ENCODE measurements around the gene KCNB1.

KCNB1 gene

DNA sequence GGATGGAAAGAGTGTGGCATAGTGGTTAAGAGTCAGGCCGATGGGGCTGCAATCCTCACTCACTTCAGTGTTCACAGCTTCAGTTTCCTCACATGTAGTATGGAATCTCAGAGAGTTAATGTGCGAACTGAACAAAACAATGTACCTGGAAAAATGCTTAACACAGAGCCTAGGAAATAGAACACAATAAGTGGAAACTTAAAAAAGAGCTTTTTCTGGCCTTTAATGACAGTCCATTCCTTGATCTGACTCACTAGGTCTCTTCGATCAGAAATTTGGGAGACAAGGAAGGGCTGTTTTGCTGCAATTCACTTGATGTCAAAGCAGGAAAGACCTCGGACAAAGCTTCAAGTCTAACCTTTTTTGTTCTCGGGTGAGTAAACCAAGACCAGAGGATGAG lies 56.1 kb downstream of the KCNB1 start:
- no peak overlapping the region for H3K4ac ChIP-seq (ENCODE audit: low read length)
- no peak overlapping the region for H3K23ac ChIP-seq (ENCODE audit: low read depth, low read length, poor library complexity)
- H3K14ac ChIP-seq (ENCODE audit: low read length), result no peak overlapping the region
- no peak for DNase-seq (ENCODE audit: low spot score)
- no peak overlapping the region for H2BK120ac ChIP-seq (ENCODE audit: low read depth, low read length)
- H3K79me1 ChIP-seq (ENCODE audit: low read depth, low read length), result no peaks in the 10 kb centered on the region
- no peak overlapping the region for H4K91ac ChIP-seq (ENCODE audit: low read depth, low read length, poor library complexity)
- H3K4me2 ChIP-seq (ENCODE audit: insufficient read depth, low read length, poor library complexity, severe bottlenecking), result no peak overlapping the region
- no peak overlapping the region for H2BK12ac ChIP-seq (ENCODE audit: low read length)
- no peaks in the 10 kb centered on the region for H3K27me3 ChIP-seq (ENCODE audit: control insufficient read depth in 3 of 3, insufficient read depth in 3 of 3, low read depth in 1 of 3, low read length in 3 of 3)
- H3K9me3 ChIP-seq (replicated peaks in 1 of 2; ENCODE audit: control insufficient read depth in 2 of 2, insufficient read depth in 1 of 2, low read depth in 1 of 2, low read length in 2 of 2), result peaks cover 0 to 2% of the 10 kb centered on the region in 2 donors
- H3K4me3 ChIP-seq (ENCODE audit: low read length in 2 of 2), result no peak overlapping the region
- no peak overlapping the region for H2BK5ac ChIP-seq (ENCODE audit: low read length)
- no CpG with 5 or more reads among the region's 5 CpGs for WGBS, 2 donors (ENCODE audit: extremely low coverage in 2 of 2, insufficient read length in 2 of 2, insufficient replicate concordance in 1 of 2)
- H3K18ac ChIP-seq (ENCODE audit: low read length), result no peak overlapping the region
- no peak overlapping the region for H2AK5ac ChIP-seq (ENCODE audit: low read depth, low read length)
- H3K4me1 ChIP-seq (ENCODE audit: control insufficient read depth in 2 of 2, insufficient read depth in 1 of 2, low read depth in 1 of 2, low read length in 2 of 2), result peaks cover 0 to 5% of the 10 kb centered on the region in 2 donors
- H3K36me3 ChIP-seq (replicated peaks in 1 of 2; ENCODE audit: control insufficient read depth in 2 of 2, insufficient read depth in 2 of 2, low read length in 2 of 2), result no peaks in the 10 kb centered on the region
- H2BK15ac ChIP-seq (ENCODE audit: low read length), result no peak overlapping the region
- H4K8ac ChIP-seq (ENCODE audit: low read depth, low read length), result no peak overlapping the region
- H2AFZ ChIP-seq (ENCODE audit: low read length), result no peak overlapping the region
- no peak overlapping the region for H3K9ac ChIP-seq (ENCODE audit: low read depth, low read length, poor library complexity)
- H3K27ac ChIP-seq (replicated peaks; ENCODE audit: low read length), result no peak overlapping the region

DNA sequence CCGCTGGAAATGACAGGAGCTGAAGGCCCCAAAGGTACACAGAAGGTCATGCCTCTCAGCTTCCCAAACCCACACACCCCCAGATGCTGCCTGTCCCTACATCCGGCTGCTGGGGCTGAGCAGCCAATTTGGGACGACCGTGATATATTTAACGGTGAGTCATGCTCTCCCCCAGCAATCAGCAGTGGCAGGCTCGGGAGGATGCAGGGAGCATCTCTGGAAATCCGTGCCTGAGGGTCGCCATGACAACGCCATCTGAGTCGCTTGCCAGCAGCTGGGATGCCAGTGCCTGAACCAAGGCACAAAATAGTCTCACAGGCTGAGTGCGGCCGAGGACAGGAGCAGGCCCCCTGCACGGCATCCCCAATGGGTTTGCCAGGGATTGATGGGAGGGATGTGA lies 57.9 kb downstream of the KCNB1 start:
- no peak overlapping the region for H2BK12ac ChIP-seq (ENCODE audit: low read length)
- peaks cover 0 to 5% of the 10 kb centered on the region in 2 donors for H3K4me1 ChIP-seq (ENCODE audit: control insufficient read depth in 2 of 2, insufficient read depth in 1 of 2, low read depth in 1 of 2, low read length in 2 of 2)
- H2BK15ac ChIP-seq (ENCODE audit: low read length), result no peak overlapping the region
- H3K23ac ChIP-seq (ENCODE audit: low read depth, low read length, poor library complexity), result no peak overlapping the region
- H3K4me2 ChIP-seq (ENCODE audit: insufficient read depth, low read length, poor library complexity, severe bottlenecking), result no peak overlapping the region
- H3K79me1 ChIP-seq (ENCODE audit: low read depth, low read length), result no peaks in the 10 kb centered on the region
- H2BK120ac ChIP-seq (ENCODE audit: low read depth, low read length), result no peak overlapping the region
- no peak overlapping the region for H2AK5ac ChIP-seq (ENCODE audit: low read depth, low read length)
- DNase-seq (ENCODE audit: low spot score), result no peak
- peaks cover 0 to 2% of the 10 kb centered on the region in 2 donors for H3K9me3 ChIP-seq (replicated peaks in 1 of 2; ENCODE audit: control insufficient read depth in 2 of 2, insufficient read depth in 1 of 2, low read depth in 1 of 2, low read length in 2 of 2)
- no peak overlapping the region for H2BK5ac ChIP-seq (ENCODE audit: low read length)
- H3K4ac ChIP-seq (ENCODE audit: low read length), result no peak overlapping the region
- no peak overlapping the region for H3K14ac ChIP-seq (ENCODE audit: low read length)
- no peak overlapping the region for H3K4me3 ChIP-seq (ENCODE audit: low read length in 2 of 2)
- H4K8ac ChIP-seq (ENCODE audit: low read depth, low read length), result no peak overlapping the region
- H4K91ac ChIP-seq (ENCODE audit: low read depth, low read length, poor library complexity), result no peak overlapping the region
- no peaks in the 10 kb centered on the region for H3K36me3 ChIP-seq (replicated peaks in 1 of 2; ENCODE audit: control insufficient read depth in 2 of 2, insufficient read depth in 2 of 2, low read length in 2 of 2)
- no peak overlapping the region for H3K9ac ChIP-seq (ENCODE audit: low read depth, low read length, poor library complexity)
- H2AFZ ChIP-seq (ENCODE audit: low read length), result no peak overlapping the region
- no peak overlapping the region for H3K18ac ChIP-seq (ENCODE audit: low read length)
- no peak overlapping the region for H3K27ac ChIP-seq (replicated peaks; ENCODE audit: low read length)
- no peaks in the 10 kb centered on the region for H3K27me3 ChIP-seq (ENCODE audit: control insufficient read depth in 3 of 3, insufficient read depth in 3 of 3, low read depth in 1 of 3, low read length in 3 of 3)
- no CpG with 5 or more reads among the region's 13 CpGs for WGBS, 2 donors (ENCODE audit: extremely low coverage in 2 of 2, insufficient read length in 2 of 2, insufficient replicate concordance in 1 of 2)

DNA sequence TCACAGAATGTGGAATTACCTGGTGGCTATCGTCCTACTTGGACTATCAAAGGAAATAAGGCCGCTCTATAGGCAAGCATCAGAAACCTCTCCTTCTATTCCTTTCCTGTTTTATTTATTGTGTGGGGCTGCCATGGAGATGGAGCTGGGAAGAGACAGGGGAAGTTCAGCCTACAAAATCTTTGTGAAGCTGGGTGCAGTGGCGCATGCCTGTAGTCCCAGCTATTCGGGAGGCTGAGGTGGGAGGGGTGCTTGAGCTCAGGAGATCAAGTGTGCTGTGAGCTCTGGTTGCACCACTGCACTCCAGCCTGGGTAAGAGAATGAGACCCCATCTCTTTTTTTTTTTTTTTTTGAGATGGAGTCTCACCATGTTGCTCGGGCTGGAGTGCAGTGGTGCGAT lies 60.3 kb downstream of the KCNB1 start:
- H2BK12ac ChIP-seq (ENCODE audit: low read length), result no peak overlapping the region
- no peak overlapping the region for H3K14ac ChIP-seq (ENCODE audit: low read length)
- H2BK120ac ChIP-seq (ENCODE audit: low read depth, low read length), result no peak overlapping the region
- peaks cover 0 to 3% (median 0%) of the 10 kb centered on the region in 3 experiments for H3K27me3 ChIP-seq (ENCODE audit: control insufficient read depth in 3 of 3, insufficient read depth in 3 of 3, low read depth in 1 of 3, low read length in 3 of 3)
- H3K4me1 ChIP-seq (ENCODE audit: control insufficient read depth in 2 of 2, insufficient read depth in 1 of 2, low read depth in 1 of 2, low read length in 2 of 2), result peaks cover 0 to 5% of the 10 kb centered on the region in 2 donors
- H4K8ac ChIP-seq (ENCODE audit: low read depth, low read length), result no peak overlapping the region
- H4K91ac ChIP-seq (ENCODE audit: low read depth, low read length, poor library complexity), result no peak overlapping the region
- no peak overlapping the region for H3K9ac ChIP-seq (ENCODE audit: low read depth, low read length, poor library complexity)
- no peak overlapping the region for H3K4me2 ChIP-seq (ENCODE audit: insufficient read depth, low read length, poor library complexity, severe bottlenecking)
- H2BK15ac ChIP-seq (ENCODE audit: low read length), result no peak overlapping the region
- no peak overlapping the region for H2AK5ac ChIP-seq (ENCODE audit: low read depth, low read length)
- H3K18ac ChIP-seq (ENCODE audit: low read length), result no peak overlapping the region
- H3K36me3 ChIP-seq (replicated peaks in 1 of 2; ENCODE audit: control insufficient read depth in 2 of 2, insufficient read depth in 2 of 2, low read length in 2 of 2), result no peaks in the 10 kb centered on the region
- no peaks in the 10 kb centered on the region for H3K79me1 ChIP-seq (ENCODE audit: low read depth, low read length)
- H3K23ac ChIP-seq (ENCODE audit: low read depth, low read length, poor library complexity), result no peak overlapping the region
- no peak overlapping the region for H3K4me3 ChIP-seq (ENCODE audit: low read length in 2 of 2)
- H3K27ac ChIP-seq (replicated peaks; ENCODE audit: low read length), result no peak overlapping the region
- no peak for DNase-seq (ENCODE audit: low spot score)
- H3K4ac ChIP-seq (ENCODE audit: low read length), result no peak overlapping the region
- no CpG with 5 or more reads among the region's 6 CpGs for whole genome bisulfite sequencing, 2 donors (ENCODE audit: extremely low coverage in 2 of 2, insufficient read length in 2 of 2, insufficient replicate concordance in 1 of 2)
- peaks cover 0 to 2% of the 10 kb centered on the region in 2 donors for H3K9me3 ChIP-seq (replicated peaks in 1 of 2; ENCODE audit: control insufficient read depth in 2 of 2, insufficient read depth in 1 of 2, low read depth in 1 of 2, low read length in 2 of 2)
- H2BK5ac ChIP-seq (ENCODE audit: low read length), result no peak overlapping the region
- H2AFZ ChIP-seq (ENCODE audit: low read length), result no peak overlapping the region

DNA sequence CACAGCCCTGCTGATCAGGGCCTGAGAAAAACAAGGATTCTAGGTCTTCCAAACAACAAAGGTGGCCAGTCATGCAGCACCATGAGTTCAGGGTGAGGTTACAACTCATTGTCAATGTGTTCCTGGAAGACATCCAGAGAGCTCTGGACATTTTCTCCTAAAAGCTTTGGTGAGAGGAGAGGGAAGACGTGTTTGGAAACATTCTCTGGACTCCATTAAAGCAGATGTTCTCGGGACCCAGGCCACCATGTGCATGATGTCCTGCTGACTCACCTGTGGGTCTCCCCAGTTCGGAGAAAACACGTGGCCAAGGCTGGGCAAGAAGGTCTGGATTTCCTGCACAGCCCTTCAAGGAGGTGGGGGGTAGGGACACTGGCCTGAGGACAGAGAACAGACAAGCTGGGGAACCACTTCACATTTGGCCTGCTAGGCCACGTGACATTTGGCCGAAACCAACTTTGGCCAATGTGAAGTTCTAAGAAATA lies 61.6 kb downstream of the KCNB1 start:
- H2AK5ac ChIP-seq (ENCODE audit: low read depth, low read length), result no peak overlapping the region
- H2BK5ac ChIP-seq (ENCODE audit: low read length), result no peak overlapping the region
- H4K8ac ChIP-seq (ENCODE audit: low read depth, low read length), result no peak overlapping the region
- H2BK15ac ChIP-seq (ENCODE audit: low read length), result no peak overlapping the region
- no peak overlapping the region for H3K4ac ChIP-seq (ENCODE audit: low read length)
- H3K9ac ChIP-seq (ENCODE audit: low read depth, low read length, poor library complexity), result no peak overlapping the region
- H3K36me3 ChIP-seq (replicated peaks in 1 of 2; ENCODE audit: control insufficient read depth in 2 of 2, insufficient read depth in 2 of 2, low read length in 2 of 2), result no peaks in the 10 kb centered on the region
- peaks cover 0 to 2% of the 10 kb centered on the region in 2 donors for H3K9me3 ChIP-seq (replicated peaks in 1 of 2; ENCODE audit: control insufficient read depth in 2 of 2, insufficient read depth in 1 of 2, low read depth in 1 of 2, low read length in 2 of 2)
- no peak overlapping the region for H3K27ac ChIP-seq (replicated peaks; ENCODE audit: low read length)
- no peak overlapping the region for H3K23ac ChIP-seq (ENCODE audit: low read depth, low read length, poor library complexity)
- peak overlapping the region; percentile 4 for H3K18ac ChIP-seq (ENCODE audit: low read length)
- no CpG with 5 or more reads among the region's 6 CpGs for WGBS, 2 donors (ENCODE audit: extremely low coverage in 2 of 2, insufficient read length in 2 of 2, insufficient replicate concordance in 1 of 2)
- peaks cover 0 to 5% of the 10 kb centered on the region in 2 donors for H3K4me1 ChIP-seq (ENCODE audit: control insufficient read depth in 2 of 2, insufficient read depth in 1 of 2, low read depth in 1 of 2, low read length in 2 of 2)
- peaks cover 0 to 3% (median 0%) of the 10 kb centered on the region in 3 experiments for H3K27me3 ChIP-seq (ENCODE audit: control insufficient read depth in 3 of 3, insufficient read depth in 3 of 3, low read depth in 1 of 3, low read length in 3 of 3)
- no peak overlapping the region for H2BK120ac ChIP-seq (ENCODE audit: low read depth, low read length)
- H3K4me2 ChIP-seq (ENCODE audit: insufficient read depth, low read length, poor library complexity, severe bottlenecking), result no peak overlapping the region
- H3K14ac ChIP-seq (ENCODE audit: low read length), result no peak overlapping the region
- no peak for DNase-seq (ENCODE audit: low spot score)
- H3K4me3 ChIP-seq (ENCODE audit: low read length in 2 of 2), result no peak overlapping the region
- H2BK12ac ChIP-seq (ENCODE audit: low read length), result no peak overlapping the region
- no peak overlapping the region for H2AFZ ChIP-seq (ENCODE audit: low read length)
- no peaks in the 10 kb centered on the region for H3K79me1 ChIP-seq (ENCODE audit: low read depth, low read length)
- H4K91ac ChIP-seq (ENCODE audit: low read depth, low read length, poor library complexity), result no peak overlapping the region
